IPS-18a (cell line): ENCODE measurements around the gene SLF1.

ENCODE experiments used
- H3K27ac ChIP-seq: one replicate; pipeline ENCODE4 v1.5.1; 2013; ENCODE audit warnings: low read length
- H3K27me3 ChIP-seq: one replicate; pipeline ENCODE4 v1.6.1; 2013; ENCODE audit warnings: mild to moderate bottlenecking, low read length; ENCODE audit not compliant: control insufficient read depth, insufficient read depth
- H3K36me3 ChIP-seq: one replicate; pipeline ENCODE4 v1.6.1; 2013; ENCODE audit warnings: low read depth, low read length; ENCODE audit not compliant: control insufficient read depth
- H3K4me1 ChIP-seq: one replicate; pipeline ENCODE4 v1.6.1; 2013; ENCODE audit warnings: low read depth, low read length; ENCODE audit not compliant: control insufficient read depth
- H3K4me3 ChIP-seq: one replicate; pipeline ENCODE4 v1.5.1; 2013; ENCODE audit warnings: low read length
- H3K9ac ChIP-seq: one replicate; pipeline ENCODE4 v1.6.1; 2013; ENCODE audit warnings: mild to moderate bottlenecking, low read length, moderate library complexity
- H3K9me3 ChIP-seq: one replicate; pipeline ENCODE4 v1.6.1; 2013; ENCODE audit warnings: low read depth, low read length; ENCODE audit not compliant: control insufficient read depth

The SLF1 gene

GRCh38 chr5:94693043-94693822 lies 74.8 kb downstream of the SLF1 start:
- Histone ChIP-seq H3K27ac (no peak overlapping the region), H3K9ac (no peak overlapping the region), H3K4me1 (peaks cover 12% of the 10 kb centered on the region), H3K27me3 (no peaks in the 10 kb centered on the region), H3K36me3 (peaks cover 27% of the 10 kb centered on the region), H3K4me3 (no peak overlapping the region), H3K9me3 (no peaks in the 10 kb centered on the region)

- H3K4me1 ChIP-seq, result peaks cover 12% of the 10 kb centered on the region
- peaks cover 21% of the 10 kb centered on the region for H3K36me3 ChIP-seq
- H3K27ac ChIP-seq, result no peak overlapping the region
- H3K4me3 ChIP-seq, result no peak overlapping the region
- H3K27me3 ChIP-seq, result no peaks in the 10 kb centered on the region
- no peak overlapping the region for H3K9ac ChIP-seq
- H3K9me3 ChIP-seq, result no peaks in the 10 kb centered on the region
These were observed 75.4 kb downstream of the SLF1 start for GRCh38 chr5:94693845-94694370.

- H3K27ac ChIP-seq, result no peak overlapping the region
- H3K36me3 ChIP-seq, result peaks cover 20% of the 10 kb centered on the region
- H3K9ac ChIP-seq, result no peak overlapping the region
- H3K27me3 ChIP-seq, result no peaks in the 10 kb centered on the region
- no peak overlapping the region for H3K4me3 ChIP-seq
- H3K9me3 ChIP-seq, result no peaks in the 10 kb centered on the region
- peaks cover 12% of the 10 kb centered on the region for H3K4me1 ChIP-seq
These were observed 76.2 kb downstream of the SLF1 start for GRCh38 chr5:94694671-94695070.

- H3K9me3 ChIP-seq, result no peaks in the 10 kb centered on the region
- no peaks in the 10 kb centered on the region for H3K27me3 ChIP-seq
- no peak overlapping the region for H3K27ac ChIP-seq
- no peak overlapping the region for H3K9ac ChIP-seq
- peaks cover 13% of the 10 kb centered on the region for H3K36me3 ChIP-seq
- H3K4me3 ChIP-seq, result no peak overlapping the region
- H3K4me1 ChIP-seq, result no peaks in the 10 kb centered on the region
These were observed 79.7 kb downstream of the SLF1 start for GRCh38 chr5:94698197-94698596.

GRCh38 chr5:94699562-94699961 lies 81.1 kb downstream of the SLF1 start:
- no peak overlapping the region for H3K27ac ChIP-seq
- H3K4me3 ChIP-seq, result no peak overlapping the region
- no peaks in the 10 kb centered on the region for H3K9me3 ChIP-seq
- H3K36me3 ChIP-seq, result peaks cover 13% of the 10 kb centered on the region
- H3K27me3 ChIP-seq, result no peaks in the 10 kb centered on the region
- no peaks in the 10 kb centered on the region for H3K4me1 ChIP-seq
- no peak overlapping the region for H3K9ac ChIP-seq

- Histone ChIP-seq H3K27ac (no peak overlapping the region), H3K9me3 (no peaks in the 10 kb centered on the region), H3K36me3 (peaks cover 7% of the 10 kb centered on the region), H3K4me3 (no peak overlapping the region), H3K9ac (no peak overlapping the region), H3K4me1 (no peaks in the 10 kb centered on the region), H3K27me3 (no peaks in the 10 kb centered on the region)
These were observed 82.1 kb downstream of the SLF1 start for GRCh38 chr5:94700592-94700991.

GRCh38 chr5:94702729-94703128 lies 84.3 kb downstream of the SLF1 start:
- Histone ChIP-seq H3K27ac (no peak overlapping the region), H3K9ac (no peak overlapping the region), H3K27me3 (no peaks in the 10 kb centered on the region), H3K4me3 (no peak overlapping the region), H3K4me1 (peaks cover 6% of the 10 kb centered on the region), H3K36me3 (no peaks in the 10 kb centered on the region), H3K9me3 (no peaks in the 10 kb centered on the region)

GRCh38 chr5:94705427-94705826 lies 87.0 kb downstream of the SLF1 start:
- Histone ChIP-seq H3K36me3 (no peaks in the 10 kb centered on the region), H3K4me1 (peaks cover 7% of the 10 kb centered on the region), H3K4me3 (no peak overlapping the region), H3K27me3 (no peaks in the 10 kb centered on the region), H3K9ac (no peak overlapping the region), H3K27ac (no peak overlapping the region), H3K9me3 (no peaks in the 10 kb centered on the region)

GRCh38 chr5:94707359-94707758 lies 88.9 kb downstream of the SLF1 start:
- H3K36me3 ChIP-seq, result no peaks in the 10 kb centered on the region
- no peak overlapping the region for H3K4me3 ChIP-seq
- no peak overlapping the region for H3K27ac ChIP-seq
- no peaks in the 10 kb centered on the region for H3K9me3 ChIP-seq
- peaks cover 7% of the 10 kb centered on the region for H3K4me1 ChIP-seq
- H3K9ac ChIP-seq, result no peak overlapping the region
- H3K27me3 ChIP-seq, result no peaks in the 10 kb centered on the region

- H3K4me3 ChIP-seq, result no peak overlapping the region
- H3K27me3 ChIP-seq, result no peaks in the 10 kb centered on the region
- no peaks in the 10 kb centered on the region for H3K9me3 ChIP-seq
- H3K4me1 ChIP-seq, result peaks cover 7% of the 10 kb centered on the region
- no peak overlapping the region for H3K27ac ChIP-seq
- no peaks in the 10 kb centered on the region for H3K36me3 ChIP-seq
- no peak overlapping the region for H3K9ac ChIP-seq
These were observed 90.8 kb downstream of the SLF1 start for GRCh38 chr5:94709277-94709676.

GRCh38 chr5:94711785-94712184 lies 93.3 kb downstream of the SLF1 start:
- Histone ChIP-seq H3K27me3 (no peaks in the 10 kb centered on the region), H3K36me3 (no peaks in the 10 kb centered on the region), H3K4me3 (no peak overlapping the region), H3K9me3 (no peaks in the 10 kb centered on the region), H3K9ac (no peak overlapping the region), H3K27ac (no peak overlapping the region), H3K4me1 (peaks cover 7% of the 10 kb centered on the region)

- Histone ChIP-seq H3K36me3 (no peaks in the 10 kb centered on the region), H3K9me3 (no peaks in the 10 kb centered on the region), H3K27me3 (no peaks in the 10 kb centered on the region), H3K9ac (no peak overlapping the region), H3K4me1 (no peaks in the 10 kb centered on the region), H3K27ac (no peak overlapping the region), H3K4me3 (no peak overlapping the region)
These were observed 97.3 kb downstream of the SLF1 start for GRCh38 chr5:94715768-94716167.
